Rectal smooth muscle tissue (tissue), 1 donor: ENCODE measurements around the gene LIMCH1.

Experiments used
- H3K27ac ChIP-seq: one replicate; pipeline ENCODE4 v1.7.0; 2013; ENCODE audit warnings: low read depth, low read length, inconsistent platforms
- H3K27me3 ChIP-seq: one replicate; pipeline ENCODE4 v1.7.0; 2013; ENCODE audit warnings: low read length; ENCODE audit not compliant: control insufficient read depth, insufficient read depth
- H3K36me3 ChIP-seq: one replicate; pipeline ENCODE4 v1.7.0; 2013; ENCODE audit warnings: low read length; ENCODE audit not compliant: control insufficient read depth, insufficient read depth
- H3K4me1 ChIP-seq: one replicate; pipeline ENCODE4 v1.7.0; 2013; ENCODE audit warnings: low read length; ENCODE audit not compliant: control insufficient read depth, insufficient read depth
- H3K4me3 ChIP-seq: one replicate; pipeline ENCODE4 v1.7.0; 2013; ENCODE audit warnings: low read length
- H3K9ac ChIP-seq: one replicate; pipeline ENCODE4 v1.7.0; 2013; ENCODE audit warnings: low read length

Gene LIMCH1

DNA sequence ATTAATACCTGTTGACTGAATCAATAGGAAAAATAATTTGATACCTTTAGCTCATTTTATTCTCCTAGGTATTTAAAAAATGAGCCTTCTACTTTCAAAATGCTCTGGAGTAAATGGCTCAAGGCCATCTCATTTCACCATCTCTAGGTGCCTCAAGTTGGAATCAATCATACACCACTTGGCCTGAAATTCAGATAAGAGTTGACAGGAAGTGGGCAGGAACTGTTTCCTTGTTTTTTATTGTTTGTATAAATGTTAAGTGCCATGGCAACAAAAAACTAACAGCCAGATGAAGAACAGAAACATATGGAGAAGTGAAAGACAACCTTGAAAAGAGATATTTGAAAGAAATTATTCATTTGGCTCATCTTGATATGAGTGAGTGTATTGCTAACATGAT, 12.4 kb downstream of the LIMCH1 start:
- Histone ChIP-seq H3K36me3 (no peaks in the 10 kb centered on the region), H3K27ac (no peak overlapping the region), H3K4me1 (no peaks in the 10 kb centered on the region), H3K9ac (no peak overlapping the region), H3K4me3 (no peak overlapping the region), H3K27me3 (no peaks in the 10 kb centered on the region)

GRCh38 chr4:41551536-41551935, 13.6 kb downstream of the LIMCH1 start:
- H3K27me3 ChIP-seq = no peaks in the 10 kb centered on the region
- H3K36me3 ChIP-seq = no peaks in the 10 kb centered on the region
- no peak overlapping the region for H3K9ac ChIP-seq
- H3K27ac ChIP-seq = no peak overlapping the region
- no peaks in the 10 kb centered on the region for H3K4me1 ChIP-seq
- no peak overlapping the region for H3K4me3 ChIP-seq

- H3K27me3 ChIP-seq = no peaks in the 10 kb centered on the region
- H3K27ac ChIP-seq = no peak overlapping the region
- no peak overlapping the region for H3K4me3 ChIP-seq
- no peaks in the 10 kb centered on the region for H3K4me1 ChIP-seq
- no peaks in the 10 kb centered on the region for H3K36me3 ChIP-seq
- no peak overlapping the region for H3K9ac ChIP-seq
These were observed 16.9 kb downstream of the LIMCH1 start for GRCh38 chr4:41554905-41555304.

DNA sequence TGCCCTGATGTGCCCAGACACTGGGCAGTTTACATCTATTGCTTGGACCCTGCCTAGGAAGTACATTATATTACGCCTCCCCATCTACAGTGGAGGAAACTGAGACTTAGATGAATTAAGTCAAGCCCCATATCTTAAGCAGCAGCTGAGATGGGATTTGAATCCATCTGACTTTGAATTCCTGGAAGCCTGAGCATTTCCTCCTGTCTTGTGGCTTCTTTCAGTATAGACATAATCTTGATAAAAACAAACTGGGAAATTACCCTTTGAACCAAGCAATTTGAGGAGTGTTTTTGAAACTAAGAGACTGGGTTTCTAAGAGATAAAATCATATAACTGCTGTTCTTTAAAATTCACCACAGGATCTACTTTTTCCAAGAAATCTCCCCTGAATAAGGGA, 18.6 kb downstream of the LIMCH1 start:
- H3K4me3 ChIP-seq = no peak overlapping the region
- no peak overlapping the region for H3K9ac ChIP-seq
- no peaks in the 10 kb centered on the region for H3K36me3 ChIP-seq
- no peaks in the 10 kb centered on the region for H3K4me1 ChIP-seq
- H3K27ac ChIP-seq = no peak overlapping the region
- H3K27me3 ChIP-seq = no peaks in the 10 kb centered on the region

- Histone ChIP-seq H3K4me3 (no peak overlapping the region), H3K36me3 (no peaks in the 10 kb centered on the region), H3K4me1 (no peaks in the 10 kb centered on the region), H3K27ac (no peak overlapping the region), H3K27me3 (no peaks in the 10 kb centered on the region), H3K9ac (no peak overlapping the region)
These were observed 22.1 kb downstream of the LIMCH1 start for GRCh38 chr4:41559940-41560516.

DNA sequence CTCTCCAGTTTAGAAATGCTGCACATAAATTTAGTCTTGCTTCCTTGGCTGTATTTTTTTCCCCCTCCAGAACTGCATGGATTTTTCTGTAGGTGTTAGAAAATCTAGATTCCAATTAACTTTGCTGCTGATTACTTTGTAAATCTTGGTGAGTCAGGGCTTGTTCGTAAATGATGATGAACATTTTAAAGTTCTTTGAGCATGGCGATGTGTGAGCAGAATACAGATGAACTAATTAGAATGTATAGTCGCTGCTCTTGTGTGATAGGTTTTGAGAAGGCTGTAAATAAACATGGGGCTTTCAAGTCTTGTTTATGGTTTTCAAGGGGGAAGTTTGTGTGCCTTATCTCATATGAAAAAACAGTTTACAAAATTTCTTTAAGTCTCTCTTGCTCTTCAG, 23.3 kb downstream of the LIMCH1 start:
- H3K4me3 ChIP-seq = no peak overlapping the region
- H3K27me3 ChIP-seq = no peaks in the 10 kb centered on the region
- no peak overlapping the region for H3K9ac ChIP-seq
- no peaks in the 10 kb centered on the region for H3K4me1 ChIP-seq
- no peaks in the 10 kb centered on the region for H3K36me3 ChIP-seq
- no peak overlapping the region for H3K27ac ChIP-seq

DNA sequence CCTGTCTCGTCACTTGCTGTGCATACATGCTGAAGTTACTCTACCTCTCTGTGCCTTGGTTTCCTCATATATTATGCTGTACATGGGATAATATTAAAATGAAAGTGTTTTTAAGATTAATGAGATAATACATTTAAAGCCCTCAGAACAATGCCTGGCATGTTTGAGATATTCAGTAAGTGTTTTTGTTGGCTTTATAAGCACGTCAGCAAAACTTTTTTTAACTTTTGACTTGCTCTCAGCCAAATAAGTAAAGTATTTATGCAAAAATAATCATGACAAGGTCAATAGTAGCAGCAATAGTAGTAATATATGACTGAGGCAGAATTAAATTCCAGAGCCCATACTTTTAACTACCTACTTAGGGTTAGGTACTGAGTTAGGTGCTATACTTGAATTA, 29.2 kb downstream of the LIMCH1 start:
- no peaks in the 10 kb centered on the region for H3K27me3 ChIP-seq
- H3K4me3 ChIP-seq = no peak overlapping the region
- no peak overlapping the region for H3K27ac ChIP-seq
- no peak overlapping the region for H3K9ac ChIP-seq
- no peaks in the 10 kb centered on the region for H3K4me1 ChIP-seq
- H3K36me3 ChIP-seq = no peaks in the 10 kb centered on the region

- Histone ChIP-seq H3K27me3 (no peaks in the 10 kb centered on the region), H3K4me3 (no peak overlapping the region), H3K36me3 (no peaks in the 10 kb centered on the region), H3K4me1 (peaks cover 1% of the 10 kb centered on the region), H3K27ac (no peak overlapping the region), H3K9ac (no peak overlapping the region)
These were observed 30.4 kb downstream of the LIMCH1 start for GRCh38 chr4:41568363-41568762.

DNA sequence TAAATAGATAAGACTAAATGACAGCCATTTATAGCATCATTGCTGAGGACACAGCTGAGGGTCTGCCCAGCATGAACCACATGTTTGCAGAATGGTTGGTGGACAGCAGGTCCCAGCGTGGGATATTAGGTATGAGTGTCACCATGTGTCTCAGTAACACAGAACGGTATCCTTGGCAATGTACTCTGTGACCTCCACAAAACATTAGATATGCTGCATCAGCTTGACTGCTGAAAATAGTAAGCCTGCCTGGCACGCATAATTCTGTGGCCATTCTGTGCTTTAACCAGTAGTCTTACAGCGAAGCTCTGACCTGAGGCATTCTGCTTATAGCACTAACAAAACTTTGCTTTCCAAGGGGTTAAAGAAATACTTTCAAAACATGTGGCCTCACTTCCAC, 32.0 kb downstream of the LIMCH1 start:
- no peak overlapping the region for H3K9ac ChIP-seq
- no peak overlapping the region for H3K27ac ChIP-seq
- no peak overlapping the region for H3K4me3 ChIP-seq
- no peaks in the 10 kb centered on the region for H3K36me3 ChIP-seq
- H3K4me1 ChIP-seq = peaks cover 6% of the 10 kb centered on the region
- H3K27me3 ChIP-seq = no peaks in the 10 kb centered on the region

- Histone ChIP-seq H3K4me1 (peaks cover 11% of the 10 kb centered on the region), H3K27me3 (no peaks in the 10 kb centered on the region), H3K27ac (no peak overlapping the region), H3K9ac (no peak overlapping the region), H3K4me3 (no peak overlapping the region), H3K36me3 (no peaks in the 10 kb centered on the region)
These were observed 33.5 kb downstream of the LIMCH1 start for GRCh38 chr4:41571422-41571821.

GRCh38 chr4:41572516-41572915, 34.6 kb downstream of the LIMCH1 start:
- Histone ChIP-seq H3K4me3 (no peak overlapping the region), H3K9ac (no peak overlapping the region), H3K27ac (no peak overlapping the region), H3K4me1 (peaks cover 11% of the 10 kb centered on the region), H3K27me3 (no peaks in the 10 kb centered on the region), H3K36me3 (no peaks in the 10 kb centered on the region)

DNA sequence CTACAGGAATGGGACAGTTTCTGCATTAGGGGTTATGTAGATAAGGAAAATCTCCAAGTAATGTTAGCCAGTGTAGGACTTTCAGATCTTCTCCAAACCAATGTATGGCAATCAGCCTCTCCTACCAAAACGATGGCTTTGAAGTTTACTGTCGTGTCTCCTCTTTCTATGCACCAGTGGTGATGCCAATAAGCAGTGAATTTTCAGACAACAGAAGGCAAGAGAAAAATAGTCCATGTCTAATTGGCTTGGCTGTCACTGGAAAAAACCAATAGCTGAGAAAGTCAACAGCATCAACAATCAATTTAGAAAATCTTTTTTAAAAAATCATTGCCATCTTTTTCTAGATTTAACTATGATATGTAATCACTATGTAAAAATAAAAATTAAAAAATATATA, 35.0 kb downstream of the LIMCH1 start:
- Histone ChIP-seq H3K27ac (no peak overlapping the region), H3K27me3 (no peaks in the 10 kb centered on the region), H3K9ac (no peak overlapping the region), H3K36me3 (no peaks in the 10 kb centered on the region), H3K4me1 (peaks cover 11% of the 10 kb centered on the region), H3K4me3 (no peak overlapping the region)

GRCh38 chr4:41573502-41574001, 35.6 kb downstream of the LIMCH1 start:
- H3K4me3 ChIP-seq = no peak overlapping the region
- H3K27me3 ChIP-seq = no peaks in the 10 kb centered on the region
- no peaks in the 10 kb centered on the region for H3K36me3 ChIP-seq
- no peak overlapping the region for H3K27ac ChIP-seq
- H3K4me1 ChIP-seq = peaks cover 11% of the 10 kb centered on the region
- no peak overlapping the region for H3K9ac ChIP-seq
